HFF-Myc (cell line): ENCODE results near the gene MXD4.

Experiments
- DNase-seq: peaks from one replicate; pipeline ENCODE4 v3.0.0-alpha.2; 2011; ENCODE audit warnings: low read depth; ENCODE audit errors: extremely low read depth
- H3K4me3 ChIP-seq: replicated peaks from 2 replicates; pipeline ENCODE4 v1.5.1; 2011; ENCODE audit warnings: low read depth, mild to moderate bottlenecking, control low read depth, low read length
- TF ChIP-seq, protein P1 (sequence below): IDR thresholded peaks from 2 replicates; pipeline ENCODE4 v1.5.1; 2012; ENCODE audit warnings: mild to moderate bottlenecking, low read depth, low read length, control low read depth; ENCODE audit errors: missing control alignments

MXD4 gene

DNA sequence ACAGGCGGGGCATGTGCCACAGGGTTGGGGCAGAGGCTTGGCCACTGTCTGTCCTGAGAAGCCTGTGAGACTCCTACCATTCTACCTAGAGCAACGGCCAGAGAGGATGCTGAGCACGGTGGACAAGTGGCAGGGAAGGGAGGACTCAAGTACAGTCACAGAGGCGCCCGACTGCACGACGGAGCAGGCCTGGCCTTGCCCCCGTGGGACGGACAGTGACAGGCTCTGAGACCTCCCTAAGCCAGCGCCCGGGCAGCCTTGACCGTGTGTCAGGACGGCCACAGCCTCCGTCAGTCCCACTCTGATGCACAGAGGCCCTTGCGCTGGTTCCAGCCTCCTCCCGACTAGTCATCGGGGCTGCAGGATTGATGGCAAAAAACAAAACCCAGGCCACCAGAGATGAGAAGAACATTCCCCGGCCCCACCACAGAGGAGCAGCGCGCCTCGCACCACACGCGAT, 36.7 kb upstream of the MXD4 start:
- H3K4me3 ChIP-seq: no peak overlapping the region
- TF ChIP-seq, protein P1, sequence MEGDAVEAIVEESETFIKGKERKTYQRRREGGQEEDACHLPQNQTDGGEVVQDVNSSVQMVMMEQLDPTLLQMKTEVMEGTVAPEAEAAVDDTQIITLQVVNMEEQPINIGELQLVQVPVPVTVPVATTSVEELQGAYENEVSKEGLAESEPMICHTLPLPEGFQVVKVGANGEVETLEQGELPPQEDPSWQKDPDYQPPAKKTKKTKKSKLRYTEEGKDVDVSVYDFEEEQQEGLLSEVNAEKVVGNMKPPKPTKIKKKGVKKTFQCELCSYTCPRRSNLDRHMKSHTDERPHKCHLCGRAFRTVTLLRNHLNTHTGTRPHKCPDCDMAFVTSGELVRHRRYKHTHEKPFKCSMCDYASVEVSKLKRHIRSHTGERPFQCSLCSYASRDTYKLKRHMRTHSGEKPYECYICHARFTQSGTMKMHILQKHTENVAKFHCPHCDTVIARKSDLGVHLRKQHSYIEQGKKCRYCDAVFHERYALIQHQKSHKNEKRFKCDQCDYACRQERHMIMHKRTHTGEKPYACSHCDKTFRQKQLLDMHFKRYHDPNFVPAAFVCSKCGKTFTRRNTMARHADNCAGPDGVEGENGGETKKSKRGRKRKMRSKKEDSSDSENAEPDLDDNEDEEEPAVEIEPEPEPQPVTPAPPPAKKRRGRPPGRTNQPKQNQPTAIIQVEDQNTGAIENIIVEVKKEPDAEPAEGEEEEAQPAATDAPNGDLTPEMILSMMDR: no peak
- no peak for DNase-seq

DNA sequence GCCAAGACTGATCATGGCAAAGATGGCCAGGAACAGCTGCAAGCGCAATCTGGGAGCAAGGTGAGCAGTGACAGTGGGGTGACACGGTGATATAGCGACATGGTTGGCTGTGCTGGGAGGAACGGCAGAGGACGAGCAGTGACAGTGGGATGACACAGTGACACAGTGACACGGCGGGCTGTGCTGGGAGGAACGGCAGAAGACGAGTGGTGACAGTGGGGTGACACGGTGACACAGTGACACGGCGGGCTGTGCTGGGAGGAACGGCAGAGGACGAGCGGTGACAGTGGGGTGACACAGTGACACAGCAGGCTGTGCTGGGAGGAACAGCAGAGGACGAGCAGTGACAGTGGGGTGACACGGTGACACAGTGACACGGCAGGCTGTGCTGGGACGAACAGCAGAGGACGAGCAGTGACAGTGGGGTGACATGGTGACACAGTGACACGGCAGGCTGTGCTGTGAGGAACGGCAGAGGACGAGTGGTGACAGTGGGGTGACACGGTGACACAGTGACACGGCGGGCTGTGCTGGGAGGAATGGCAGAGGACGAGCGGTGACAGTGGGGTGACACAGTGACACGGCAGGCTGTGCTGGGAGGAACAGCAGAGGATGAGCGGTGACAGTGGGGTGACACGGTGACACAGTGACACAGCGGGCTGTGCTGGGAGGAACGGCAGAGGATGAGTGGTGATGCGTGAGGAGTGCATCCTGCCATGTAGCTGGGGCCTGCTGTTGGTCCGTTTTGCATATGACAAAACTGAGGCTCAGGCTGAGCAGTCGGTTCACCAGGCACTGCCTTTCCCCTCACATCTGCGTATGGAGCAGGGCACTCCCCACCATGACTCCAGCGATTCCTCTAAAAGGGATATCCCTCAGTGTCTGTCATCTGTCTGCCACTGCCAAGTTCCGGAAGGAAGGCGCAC, 36.0 kb upstream of the MXD4 start:
- no peak overlapping the region for H3K4me3 ChIP-seq
- no peak for DNase-seq
- TF ChIP-seq, protein P1: no peak

DNA sequence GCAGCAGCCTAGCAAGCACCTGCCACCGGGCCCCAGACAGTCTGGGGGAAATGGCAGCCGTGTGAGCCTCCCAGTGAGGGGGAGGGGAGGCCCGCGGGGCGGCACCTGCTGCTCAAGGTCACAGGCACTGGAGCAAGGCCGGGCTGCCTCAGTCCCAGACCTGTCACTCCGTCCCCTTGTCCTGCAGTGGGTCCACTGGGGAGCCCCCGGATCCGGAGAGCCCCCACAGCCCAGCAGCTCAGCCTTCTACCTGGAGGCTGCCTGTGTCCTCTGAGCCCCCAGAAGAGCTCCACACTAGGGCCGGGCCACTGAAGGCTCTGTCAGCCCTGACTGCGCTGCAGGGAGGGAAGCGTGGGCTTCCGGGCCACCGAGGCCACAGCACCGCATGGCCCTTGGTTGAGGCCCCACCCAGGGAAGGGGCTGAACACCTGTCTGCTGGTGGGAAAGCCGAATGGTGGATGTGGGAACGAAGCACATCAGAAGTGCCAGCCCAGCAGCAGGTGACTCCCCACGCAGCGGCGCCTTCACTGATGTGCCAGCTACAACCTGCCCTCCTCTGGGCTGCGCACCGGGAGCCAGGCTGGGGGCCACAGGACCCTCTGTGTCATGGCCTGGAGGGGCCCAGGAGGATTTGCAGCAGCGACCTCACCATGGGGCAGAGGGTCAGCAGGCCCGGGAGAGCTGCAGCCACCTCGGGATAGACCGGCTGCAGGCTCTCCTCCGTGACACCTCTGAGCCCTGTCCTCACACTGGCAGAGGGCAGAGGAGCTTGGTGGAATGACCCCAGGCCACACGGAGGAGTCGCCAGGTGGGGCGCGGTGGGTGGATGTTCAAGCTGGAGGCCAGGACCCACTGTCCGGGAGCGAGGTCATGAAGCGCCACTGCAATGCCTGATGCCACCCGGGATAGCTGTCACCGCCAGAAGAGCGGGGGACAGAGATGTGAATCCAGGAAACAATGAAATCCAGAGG, 35.0 kb upstream of the MXD4 start:
- TF ChIP-seq, protein P1: no peak
- H3K4me3 ChIP-seq: no peak overlapping the region
- no peak for DNase-seq

DNA sequence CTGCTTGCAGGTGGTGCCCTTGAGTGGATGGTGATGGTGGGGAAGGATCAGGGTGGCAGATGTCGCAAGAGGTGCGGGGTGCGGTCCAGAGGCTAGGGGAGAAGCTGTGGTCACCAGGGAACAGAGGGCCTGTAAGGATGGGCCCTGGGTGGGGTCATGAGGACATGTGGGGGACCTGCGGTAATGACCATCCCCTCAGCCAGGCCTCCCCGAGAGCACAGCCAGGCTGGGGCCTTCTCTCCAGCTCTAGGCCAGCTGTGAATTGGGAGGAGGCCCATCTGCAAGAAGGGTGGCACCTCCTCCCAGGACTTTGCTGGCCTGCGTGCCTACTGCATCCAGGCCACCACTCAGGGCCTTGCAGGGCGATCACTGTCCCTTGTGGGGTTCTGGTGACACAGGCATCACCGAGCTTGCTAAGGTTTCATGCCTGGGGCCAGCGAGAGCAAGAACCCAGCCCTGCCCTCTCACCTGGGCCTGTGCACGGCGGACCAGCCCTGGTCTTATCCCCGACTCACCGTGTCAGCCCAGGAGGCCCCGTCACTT, 34.1 kb upstream of the MXD4 start:
- no peak overlapping the region for H3K4me3 ChIP-seq
- TF ChIP-seq, protein P1: no peak
- DNase-seq: no peak

DNA sequence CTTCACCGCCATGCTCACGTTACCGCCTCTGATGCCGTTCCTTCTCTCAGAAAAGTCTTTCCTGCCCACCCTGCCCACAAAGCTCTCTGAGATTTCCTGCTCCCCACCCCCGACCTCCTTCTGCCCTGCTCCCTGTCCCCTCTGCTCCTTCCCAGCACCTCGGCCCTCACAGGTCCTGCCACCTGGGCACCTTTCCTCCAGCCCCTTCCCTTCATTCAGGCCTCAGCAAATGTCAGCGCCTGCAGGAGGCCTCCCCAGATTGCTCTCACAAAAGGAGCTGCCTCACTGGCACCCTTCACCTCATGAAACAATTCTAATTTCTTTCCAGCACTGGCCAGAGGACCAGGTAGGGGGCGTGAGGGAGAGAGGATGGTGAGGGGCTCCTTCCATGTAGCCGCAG, 33.6 kb upstream of the MXD4 start:
- TF ChIP-seq, protein P1: no peak
- H3K4me3 ChIP-seq: no peak overlapping the region
- DNase-seq: no peak

DNA sequence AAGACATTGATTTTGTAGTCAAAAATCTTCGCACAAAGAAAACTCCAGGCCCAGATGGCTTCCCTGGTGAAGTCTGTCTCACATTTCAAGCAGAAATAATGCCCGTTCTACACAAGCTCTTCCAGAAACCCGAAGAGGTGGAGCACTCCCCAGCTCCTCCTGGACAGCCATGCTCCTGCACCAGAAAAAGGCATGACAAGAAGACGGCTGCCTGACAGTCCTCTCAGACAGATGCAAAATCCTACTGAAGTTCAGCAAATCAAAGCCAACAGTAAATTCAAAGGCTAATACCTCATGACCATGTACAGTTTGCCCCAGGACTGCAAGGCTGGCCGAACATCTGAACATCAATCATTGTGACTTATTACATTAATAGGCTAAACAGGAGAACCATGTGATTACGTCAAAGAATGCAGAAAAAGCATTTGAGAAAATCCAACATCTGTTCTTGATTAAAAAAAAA, 30.8 kb upstream of the MXD4 start:
- no peak overlapping the region for H3K4me3 ChIP-seq
- peak; percentile 41 for DNase-seq
- TF ChIP-seq, protein P1: no peak
